ENCODE measurements around the gene PPCS. TPM values are rescaled to one million over a fixed set of nuclear protein-coding genes. Genes with fewer than 3 reads are reported as not detected.

The PPCS gene
- total and polyA plus RNA-seq, 2 of the 8 experiments (the other 6 are each of a cell fraction or from before 2014, with no cell fraction given): 24.5 to 35.3 TPM

DNA sequence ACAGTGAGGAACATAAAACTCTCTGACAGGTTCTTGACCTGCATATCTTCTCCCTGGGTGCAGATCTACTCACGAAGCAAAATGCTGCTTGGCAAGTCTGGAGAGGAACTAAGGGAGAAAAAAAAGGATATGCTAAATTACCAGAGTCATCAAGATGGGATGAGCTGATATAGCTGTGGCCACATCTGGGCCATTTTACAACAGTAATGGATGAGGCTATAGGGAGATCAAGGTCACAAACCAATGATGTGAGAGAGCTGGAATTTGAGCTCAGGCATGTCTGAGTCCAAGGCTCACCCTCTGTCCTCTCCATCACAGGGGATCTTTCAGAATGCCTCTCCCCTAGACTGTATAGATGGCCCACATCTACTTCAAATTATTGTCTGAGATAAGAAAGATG lies 26.7 kb upstream of the PPCS start (continued):
- TF ChIP-seq PHF8 (conservative IDR thresholded peaks at IDR 0.05; ENCODE audit: low read depth, low read length): no peak
- no peak for TF ChIP-seq EZH2 (IDR thresholded peaks at IDR 0.05; ENCODE audit: low read depth, low read length, severe bottlenecking)
- no peak for TF ChIP-seq JUN (IDR thresholded peaks at IDR 0.05; ENCODE audit: low read depth, low read length)
- no peak for TF ChIP-seq BACH1 (IDR thresholded peaks at IDR 0.05; ENCODE audit: low read length)
- no peak for TF ChIP-seq KDM4A (IDR thresholded peaks at IDR 0.05; ENCODE audit: low read depth, low read length, severe bottlenecking)
- TF ChIP-seq, protein P1, sequence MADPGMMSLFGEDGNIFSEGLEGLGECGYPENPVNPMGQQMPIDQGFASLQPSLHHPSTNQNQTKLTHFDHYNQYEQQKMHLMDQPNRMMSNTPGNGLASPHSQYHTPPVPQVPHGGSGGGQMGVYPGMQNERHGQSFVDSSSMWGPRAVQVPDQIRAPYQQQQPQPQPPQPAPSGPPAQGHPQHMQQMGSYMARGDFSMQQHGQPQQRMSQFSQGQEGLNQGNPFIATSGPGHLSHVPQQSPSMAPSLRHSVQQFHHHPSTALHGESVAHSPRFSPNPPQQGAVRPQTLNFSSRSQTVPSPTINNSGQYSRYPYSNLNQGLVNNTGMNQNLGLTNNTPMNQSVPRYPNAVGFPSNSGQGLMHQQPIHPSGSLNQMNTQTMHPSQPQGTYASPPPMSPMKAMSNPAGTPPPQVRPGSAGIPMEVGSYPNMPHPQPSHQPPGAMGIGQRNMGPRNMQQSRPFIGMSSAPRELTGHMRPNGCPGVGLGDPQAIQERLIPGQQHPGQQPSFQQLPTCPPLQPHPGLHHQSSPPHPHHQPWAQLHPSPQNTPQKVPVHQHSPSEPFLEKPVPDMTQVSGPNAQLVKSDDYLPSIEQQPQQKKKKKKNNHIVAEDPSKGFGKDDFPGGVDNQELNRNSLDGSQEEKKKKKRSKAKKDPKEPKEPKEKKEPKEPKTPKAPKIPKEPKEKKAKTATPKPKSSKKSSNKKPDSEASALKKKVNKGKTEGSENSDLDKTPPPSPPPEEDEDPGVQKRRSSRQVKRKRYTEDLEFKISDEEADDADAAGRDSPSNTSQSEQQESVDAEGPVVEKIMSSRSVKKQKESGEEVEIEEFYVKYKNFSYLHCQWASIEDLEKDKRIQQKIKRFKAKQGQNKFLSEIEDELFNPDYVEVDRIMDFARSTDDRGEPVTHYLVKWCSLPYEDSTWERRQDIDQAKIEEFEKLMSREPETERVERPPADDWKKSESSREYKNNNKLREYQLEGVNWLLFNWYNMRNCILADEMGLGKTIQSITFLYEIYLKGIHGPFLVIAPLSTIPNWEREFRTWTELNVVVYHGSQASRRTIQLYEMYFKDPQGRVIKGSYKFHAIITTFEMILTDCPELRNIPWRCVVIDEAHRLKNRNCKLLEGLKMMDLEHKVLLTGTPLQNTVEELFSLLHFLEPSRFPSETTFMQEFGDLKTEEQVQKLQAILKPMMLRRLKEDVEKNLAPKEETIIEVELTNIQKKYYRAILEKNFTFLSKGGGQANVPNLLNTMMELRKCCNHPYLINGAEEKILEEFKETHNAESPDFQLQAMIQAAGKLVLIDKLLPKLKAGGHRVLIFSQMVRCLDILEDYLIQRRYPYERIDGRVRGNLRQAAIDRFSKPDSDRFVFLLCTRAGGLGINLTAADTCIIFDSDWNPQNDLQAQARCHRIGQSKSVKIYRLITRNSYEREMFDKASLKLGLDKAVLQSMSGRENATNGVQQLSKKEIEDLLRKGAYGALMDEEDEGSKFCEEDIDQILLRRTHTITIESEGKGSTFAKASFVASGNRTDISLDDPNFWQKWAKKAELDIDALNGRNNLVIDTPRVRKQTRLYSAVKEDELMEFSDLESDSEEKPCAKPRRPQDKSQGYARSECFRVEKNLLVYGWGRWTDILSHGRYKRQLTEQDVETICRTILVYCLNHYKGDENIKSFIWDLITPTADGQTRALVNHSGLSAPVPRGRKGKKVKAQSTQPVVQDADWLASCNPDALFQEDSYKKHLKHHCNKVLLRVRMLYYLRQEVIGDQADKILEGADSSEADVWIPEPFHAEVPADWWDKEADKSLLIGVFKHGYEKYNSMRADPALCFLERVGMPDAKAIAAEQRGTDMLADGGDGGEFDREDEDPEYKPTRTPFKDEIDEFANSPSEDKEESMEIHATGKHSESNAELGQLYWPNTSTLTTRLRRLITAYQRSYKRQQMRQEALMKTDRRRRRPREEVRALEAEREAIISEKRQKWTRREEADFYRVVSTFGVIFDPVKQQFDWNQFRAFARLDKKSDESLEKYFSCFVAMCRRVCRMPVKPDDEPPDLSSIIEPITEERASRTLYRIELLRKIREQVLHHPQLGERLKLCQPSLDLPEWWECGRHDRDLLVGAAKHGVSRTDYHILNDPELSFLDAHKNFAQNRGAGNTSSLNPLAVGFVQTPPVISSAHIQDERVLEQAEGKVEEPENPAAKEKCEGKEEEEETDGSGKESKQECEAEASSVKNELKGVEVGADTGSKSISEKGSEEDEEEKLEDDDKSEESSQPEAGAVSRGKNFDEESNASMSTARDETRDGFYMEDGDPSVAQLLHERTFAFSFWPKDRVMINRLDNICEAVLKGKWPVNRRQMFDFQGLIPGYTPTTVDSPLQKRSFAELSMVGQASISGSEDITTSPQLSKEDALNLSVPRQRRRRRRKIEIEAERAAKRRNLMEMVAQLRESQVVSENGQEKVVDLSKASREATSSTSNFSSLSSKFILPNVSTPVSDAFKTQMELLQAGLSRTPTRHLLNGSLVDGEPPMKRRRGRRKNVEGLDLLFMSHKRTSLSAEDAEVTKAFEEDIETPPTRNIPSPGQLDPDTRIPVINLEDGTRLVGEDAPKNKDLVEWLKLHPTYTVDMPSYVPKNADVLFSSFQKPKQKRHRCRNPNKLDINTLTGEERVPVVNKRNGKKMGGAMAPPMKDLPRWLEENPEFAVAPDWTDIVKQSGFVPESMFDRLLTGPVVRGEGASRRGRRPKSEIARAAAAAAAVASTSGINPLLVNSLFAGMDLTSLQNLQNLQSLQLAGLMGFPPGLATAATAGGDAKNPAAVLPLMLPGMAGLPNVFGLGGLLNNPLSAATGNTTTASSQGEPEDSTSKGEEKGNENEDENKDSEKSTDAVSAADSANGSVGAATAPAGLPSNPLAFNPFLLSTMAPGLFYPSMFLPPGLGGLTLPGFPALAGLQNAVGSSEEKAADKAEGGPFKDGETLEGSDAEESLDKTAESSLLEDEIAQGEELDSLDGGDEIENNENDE (IDR thresholded peaks at IDR 0.05; ENCODE audit: insufficient replicate concordance, low read length): no peak
